OCI-LY1 (cell line): Measurements from ENCODE around the gene ELOA.
A peak's percentile ranks its signal among the peaks of the same experiment; 100 is the strongest.

Experiments used
- H2AFZ ChIP-seq: fragments of 200-600 bp; sonication (generic), shearing (Covaris generic); 2 replicates; pipeline ENCODE4 v1.6.0; 2014; ENCODE audit warnings: antibody characterized with exemption, mild to moderate bottlenecking, low read length
- H3F3A ChIP-seq: fragments of 200-600 bp; sonication (generic), shearing (Covaris generic); 2 replicates; pipeline ENCODE4 v1.6.0; 2014; ENCODE audit warnings: mild to moderate bottlenecking, antibody characterized with exemption, low read length, moderate library complexity; ENCODE audit not compliant: insufficient read depth
- H3K27ac ChIP-seq: fragments of 200-600 bp; sonication (generic); 2 replicates; pipeline ENCODE4 v1.5.1; 2014; ENCODE audit warnings: low read length, mixed run types, mild to moderate bottlenecking, low read depth; ENCODE audit not compliant: poor library complexity, severe bottlenecking
- H3K27me3 ChIP-seq: fragments of 200-600 bp; sonication (generic); 2 replicates; pipeline ENCODE4 v1.6.0; 2014; ENCODE audit warnings: antibody characterized with exemption, mild to moderate bottlenecking, low read length, moderate library complexity; ENCODE audit not compliant: insufficient read depth
- H3K36me3 ChIP-seq: fragments of 200-600 bp; sonication (generic); 2 replicates; pipeline ENCODE4 v1.6.1; 2014; ENCODE audit warnings: mild to moderate bottlenecking, antibody characterized with exemption, low read length, moderate library complexity, mixed read lengths; ENCODE audit not compliant: insufficient read depth
- H3K4me1 ChIP-seq: fragments of 200-600 bp; sonication (generic); 2 replicates; pipeline ENCODE4 v1.5.1; 2014; ENCODE audit warnings: mild to moderate bottlenecking, low read length, moderate library complexity; ENCODE audit not compliant: insufficient read depth, severe bottlenecking
- H3K4me2 ChIP-seq: fragments of 200-600 bp; sonication (generic), shearing (Covaris generic); 2 replicates; pipeline ENCODE4 v1.6.1; 2014; ENCODE audit warnings: low read length
- H3K4me3 ChIP-seq: fragments of 200-600 bp; sonication (generic); 2 replicates; pipeline ENCODE4 v1.5.1; 2014; ENCODE audit warnings: low read length, low read depth, mild to moderate bottlenecking, mixed read lengths; ENCODE audit not compliant: poor library complexity, severe bottlenecking
- H3K79me2 ChIP-seq: fragments of 200-600 bp; shearing (Covaris generic); 2 replicates; pipeline ENCODE4 v1.6.1; 2016; ENCODE audit warnings: mixed run types, low read length, mixed read lengths; ENCODE audit not compliant: insufficient read depth
- H3K9ac ChIP-seq: fragments of 200-600 bp; sonication (generic), shearing (Covaris generic); 2 replicates; pipeline ENCODE4 v1.6.1; 2014; ENCODE audit warnings: mild to moderate bottlenecking, low read length, mixed read lengths
- H3K9me2 ChIP-seq: fragments of 200-600 bp; sonication (generic), shearing (Covaris generic); 2 replicates; pipeline ENCODE4 v1.6.1; 2014; ENCODE audit warnings: low read depth, mild to moderate bottlenecking, low read length, mixed read lengths
- H3K9me3 ChIP-seq: fragments of 200-600 bp; shearing (Covaris generic); 2 replicates; pipeline ENCODE4 v1.6.1; 2014; ENCODE audit warnings: low read length, mixed read lengths
- H4K20me1 ChIP-seq: fragments of 200-600 bp; sonication (generic), shearing (Covaris generic); 2 replicates; pipeline ENCODE4 v1.6.0; 2016; ENCODE audit warnings: mild to moderate bottlenecking, low read length; ENCODE audit not compliant: insufficient read depth
- CTCF ChIP-seq: fragments of 200-600 bp; sonication (generic), shearing (Covaris generic); IDR thresholded peaks from 2 replicates; pipeline ENCODE4 v1.5.1; 2017; ENCODE audit warnings: mild to moderate bottlenecking, antibody characterized with exemption, low read length, moderate library complexity, mixed read lengths
- EZH2 ChIP-seq: fragments of 200-600 bp; sonication (generic), shearing (Covaris generic); IDR thresholded peaks from 2 replicates; pipeline ENCODE4 v1.8.0; 2017; ENCODE audit warnings: borderline replicate concordance, mixed run types, mild to moderate bottlenecking, antibody characterized with exemption, low read length, moderate library complexity, mixed read lengths

The ELOA gene

GRCh38 chr1:23757812-23758211 lies 14.5 kb downstream of the ELOA start:
- TF ChIP-seq CTCF = no peak
- no peak overlapping the region for H3K27ac ChIP-seq
- no peak overlapping the region for H2AFZ ChIP-seq
- no peaks in the 10 kb centered on the region for H3K9me2 ChIP-seq
- no peak overlapping the region for H3K4me3 ChIP-seq
- no peak overlapping the region for H3K4me2 ChIP-seq
- H3K79me2 ChIP-seq = no peaks in the 10 kb centered on the region
- peaks cover 97% of the 10 kb centered on the region for H3K36me3 ChIP-seq
- H3F3A ChIP-seq = peaks cover 3% of the 10 kb centered on the region; the same call in 1 of the 2 replicates
- H3K9ac ChIP-seq = no peak overlapping the region
- no peaks in the 10 kb centered on the region for H3K9me3 ChIP-seq
- H3K27me3 ChIP-seq = no peaks in the 10 kb centered on the region
- no peaks in the 10 kb centered on the region for H3K4me1 ChIP-seq
- no peaks in the 10 kb centered on the region for H4K20me1 ChIP-seq

- Histone ChIP-seq H3K9ac (no peak overlapping the region), H3K4me1 (peaks cover 11% of the 10 kb centered on the region), H3K4me2 (no peak overlapping the region), H3K27ac (no peak overlapping the region), H3F3A (peaks cover 3% of the 10 kb centered on the region; the same call in 1 of the 2 replicates), H3K27me3 (no peaks in the 10 kb centered on the region), H3K9me3 (no peaks in the 10 kb centered on the region), H2AFZ (no peak overlapping the region), H3K79me2 (no peaks in the 10 kb centered on the region), H3K4me3 (no peak overlapping the region), H3K36me3 (peaks cover 96% of the 10 kb centered on the region), H4K20me1 (no peaks in the 10 kb centered on the region), H3K9me2 (no peaks in the 10 kb centered on the region)
- TF ChIP-seq EZH2 = no peak
- TF ChIP-seq CTCF = no peak
Observed at GRCh38 chr1:23759277-23759676, 16.0 kb downstream of the ELOA start.

GRCh38 chr1:23763041-23763577 lies 19.8 kb downstream of the ELOA start:
- Histone ChIP-seq H3K9ac (no peak overlapping the region), H3K9me2 (no peaks in the 10 kb centered on the region), H4K20me1 (no peaks in the 10 kb centered on the region), H3K4me3 (no peak overlapping the region), H3K9me3 (no peaks in the 10 kb centered on the region), H3K27me3 (no peaks in the 10 kb centered on the region), H3K79me2 (no peaks in the 10 kb centered on the region), H3F3A (no peaks in the 10 kb centered on the region; the same call in 1 of the 2 replicates), H3K27ac (peak overlapping the region; percentile 22), H2AFZ (no peak overlapping the region), H3K36me3 (peaks cover 79% of the 10 kb centered on the region), H3K4me1 (peaks cover 11% of the 10 kb centered on the region), H3K4me2 (no peak overlapping the region)
- no peak for TF ChIP-seq EZH2
- no peak for TF ChIP-seq CTCF
